GM23338 (cell line): Measurements from ENCODE around the gene DLG2. TPM values are rescaled to one million over a fixed set of nuclear protein-coding genes. Genes with fewer than 3 reads are reported as not detected.

Experiments
- ATAC-seq: fragments of 200-7000 bp; cut with Tn5 transposase; 3 replicates; pipeline ENCODE4 v1.9.1; 2020
- DNase-seq: peaks from one replicate; pipeline ENCODE4 v3.0.0-alpha.2; 2015; ENCODE audit warnings: low spot score
- H2AFZ ChIP-seq: fragments of 200-600 bp; sonication (generic); 2 replicates; pipeline ENCODE4 v1.8.0; 2016; ENCODE audit warnings: antibody characterized with exemption, mild to moderate bottlenecking, moderate library complexity
- H3F3A ChIP-seq: fragments of 200-600 bp; sonication (generic); replicated peaks from 2 replicates; pipeline ENCODE4 v1.8.0; 2017; ENCODE audit warnings: antibody characterized with exemption, mixed run types, low read depth
- H3K27ac ChIP-seq: fragments of 200-600 bp; sonication (generic); 2 replicates; pipeline ENCODE4 v1.6.1; 2016; ENCODE audit warnings: low read depth
- H3K27me3 ChIP-seq: fragments of 200-600 bp; sonication (generic); 2 replicates; pipeline ENCODE4 v1.8.0; 2016; ENCODE audit warnings: mild to moderate bottlenecking, mixed run types, moderate library complexity; ENCODE audit not compliant: insufficient read depth
- H3K36me3 ChIP-seq: fragments of 200-600 bp; sonication (generic); 2 replicates; pipeline ENCODE4 v1.8.0; 2016; ENCODE audit warnings: mild to moderate bottlenecking; ENCODE audit not compliant: insufficient read depth
- H3K4me1 ChIP-seq: fragments of 200-600 bp; sonication (generic); 2 replicates; pipeline ENCODE4 v1.8.0; 2016; ENCODE audit warnings: mild to moderate bottlenecking, moderate library complexity; ENCODE audit not compliant: insufficient read depth
- H3K4me2 ChIP-seq: fragments of 200-600 bp; sonication (generic); 2 replicates; pipeline ENCODE4 v1.7.1; 2017; ENCODE audit warnings: mixed run types
- H3K4me3 ChIP-seq: fragments of 200-600 bp; sonication (generic); 2 replicates; pipeline ENCODE4 v1.6.1; 2016; ENCODE audit warnings: mixed run types
- H3K79me2 ChIP-seq: fragments of 200-600 bp; sonication (generic); replicated peaks from 2 replicates; pipeline ENCODE4 v1.8.0; 2017; ENCODE audit warnings: mild to moderate bottlenecking; ENCODE audit not compliant: insufficient read depth
- H3K9me2 ChIP-seq: fragments of 200-600 bp; sonication (generic); 2 replicates; pipeline ENCODE4 v1.8.0; 2017; ENCODE audit not compliant: insufficient read depth
- H4K20me1 ChIP-seq: fragments of 200-600 bp; sonication (generic); replicated peaks from 2 replicates; pipeline ENCODE4 v1.8.0; 2017; ENCODE audit warnings: mild to moderate bottlenecking; ENCODE audit not compliant: insufficient read depth
- H3K27ac Mint-ChIP-seq: 2 replicates; pipeline ENCODE4 v1.8.0; 2020; ENCODE audit warnings: inconsistent platforms, mild to moderate bottlenecking, moderate library complexity, mixed read lengths
- H3K27me3 Mint-ChIP-seq: 3 replicates; pipeline ENCODE4 v1.8.0; 2022; ENCODE audit warnings: low read depth, mild to moderate bottlenecking, moderate library complexity, mixed read lengths, inconsistent platforms; ENCODE audit not compliant: insufficient read depth, poor library complexity
- H3K36me3 Mint-ChIP-seq: 3 replicates; pipeline ENCODE4 v1.8.0; 2021; ENCODE audit warnings: low read depth, mild to moderate bottlenecking, inconsistent platforms, moderate library complexity, mixed read lengths
- H3K4me1 Mint-ChIP-seq: 3 replicates; pipeline ENCODE4 v1.8.0; 2020; ENCODE audit warnings: mild to moderate bottlenecking, inconsistent platforms, mixed read lengths
- H3K4me3 Mint-ChIP-seq: 3 replicates; pipeline ENCODE4 v1.8.0; 2021; ENCODE audit warnings: moderate library complexity, mild to moderate bottlenecking, inconsistent platforms, mixed read lengths
- H3K9me3 Mint-ChIP-seq: 3 replicates; pipeline ENCODE4 v1.8.0; 2020; ENCODE audit warnings: moderate library complexity, mild to moderate bottlenecking, inconsistent platforms, mixed read lengths
- CREB1 ChIP-seq: fragments of 250-450 bp; sonication (Bioruptor Pico); IDR thresholded peaks from 2 replicates; pipeline ENCODE4 v1.5.0; 2020; ENCODE audit warnings: low read depth, mild to moderate bottlenecking, moderate library complexity
- CTCF ChIP-seq, 2 experiments: fragments of 200-600 bp in 1 of 2; sonication (generic) in 1 of 2; conservative IDR thresholded peaks; 2 replicates each; pipeline versions ENCODE4 v1.5.1 to v1.6.1; 2016 to 2017; ENCODE audit warnings: antibody characterized with exemption in 2 of 2, low read depth in 2 of 2, mild to moderate bottlenecking in 2 of 2, moderate library complexity in 1 of 2
- EZH2 ChIP-seq: fragments of 200-600 bp; sonication (generic); IDR thresholded peaks from one replicate; pipeline ENCODE4 v1.8.0; 2017; ENCODE audit warnings: antibody characterized with exemption, mild to moderate bottlenecking, low read depth; ENCODE audit not compliant: unreplicated experiment
- EZH2phosphoT487 ChIP-seq: fragments of 200-600 bp; sonication (generic); IDR thresholded peaks from one replicate; pipeline ENCODE4 v1.8.1; 2018; ENCODE audit warnings: antibody characterized with exemption; ENCODE audit not compliant: unreplicated experiment
- JUNB ChIP-seq: IDR thresholded peaks from one replicate; pipeline ENCODE4 v1.6.1; 2016; ENCODE audit warnings: antibody characterized with exemption; ENCODE audit not compliant: unreplicated experiment
- NANOG ChIP-seq: IDR thresholded peaks from 2 replicates; pipeline ENCODE4 v1.6.1; 2016; ENCODE audit warnings: antibody characterized with exemption, borderline replicate concordance
- POLR2AphosphoS5 ChIP-seq: IDR thresholded peaks from 2 replicates; pipeline ENCODE4 v1.6.1; 2016; ENCODE audit warnings: antibody characterized with exemption, low read depth
- REST ChIP-seq: IDR thresholded peaks from one replicate; pipeline ENCODE4 v1.6.1; 2018; ENCODE audit warnings: antibody characterized with exemption; ENCODE audit not compliant: unreplicated experiment
- STAT1 ChIP-seq: IDR thresholded peaks from one replicate; pipeline ENCODE4 v1.6.1; 2016; ENCODE audit warnings: antibody characterized with exemption; ENCODE audit not compliant: unreplicated experiment
- ZNF114 ChIP-seq: fragments of 250-450 bp; sonication (Bioruptor Pico); IDR thresholded peaks from 2 replicates; pipeline ENCODE4 v1.5.0; 2020; ENCODE audit warnings: mild to moderate bottlenecking, moderate library complexity
- ZNF331 ChIP-seq: fragments of 250-450 bp; sonication (Bioruptor Pico); IDR thresholded peaks from 2 replicates; pipeline ENCODE4 v1.5.0; 2020; ENCODE audit warnings: low read depth, mild to moderate bottlenecking, moderate library complexity
- polyA plus RNA-seq: library from polyadenylated mRNA; unstranded; fragments of >200 nt; fragmentation: Nextera tagmentation; extraction: Ambion mirVana; gene quantifications from 2 replicates; pipeline ENCODE4 v1.2.1, GENCODE V29; 2016
- total RNA-seq: library from RNA; depleted of rRNA; stranded (reverse); fragments of >200 nt; shearing (Covaris generic); gene quantifications from 2 replicates; pipeline ENCODE4 v1.2.3, GENCODE V29; 2014
- TF ChIP-seq, protein P1 (sequence below): fragments of 250-450 bp; sonication (Bioruptor Pico); IDR thresholded peaks from 2 replicates; pipeline ENCODE4 v1.5.0; 2020; ENCODE audit warnings: mild to moderate bottlenecking, moderate library complexity
- TF ChIP-seq, protein P2 (sequence below): IDR thresholded peaks from 2 replicates; pipeline ENCODE4 v1.6.1; 2016; ENCODE audit warnings: antibody characterized with exemption

Gene DLG2
- total and polyA plus RNA-seq, 2 experiments from 2014 or later: 19.8 to 21.5 TPM

DNA sequence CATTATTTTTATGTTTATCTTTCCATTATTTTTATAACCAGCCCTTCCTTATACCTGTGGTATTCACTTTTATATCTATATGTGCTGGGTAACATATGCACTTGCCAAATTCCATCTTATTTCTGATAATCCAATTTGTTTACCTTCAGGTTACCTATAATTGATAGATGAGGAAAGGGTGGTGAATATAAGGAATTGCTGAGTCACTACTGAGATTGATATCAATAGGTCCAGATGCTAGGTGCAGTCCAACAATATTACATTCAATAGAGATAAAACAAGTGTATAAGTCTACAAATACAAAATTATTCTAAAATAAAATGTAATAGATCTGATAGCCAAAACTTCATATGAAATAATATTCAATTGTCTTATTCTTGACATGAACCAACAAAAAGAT is 1582.0 kb downstream of the DLG2 start:
- ATAC-seq (no peak), DNase-seq (no peak)
- Mint-ChIP-seq H3K4me1 (no peaks in the 10 kb centered on the region), H3K27ac (no peak overlapping the region), H3K4me3 (no peak overlapping the region), H3K27me3 (no peaks in the 10 kb centered on the region), H3K36me3 (no peaks in the 10 kb centered on the region; the same call in 2 of the 3 replicates), H3K9me3 (peaks cover 12% of the 10 kb centered on the region)
- no peaks in the 10 kb centered on the region for H3K4me1 ChIP-seq
- no peak overlapping the region for H3K4me2 ChIP-seq
- H3K27ac ChIP-seq: no peak overlapping the region
- H3K4me3 ChIP-seq: no peak overlapping the region
- no peaks in the 10 kb centered on the region for H4K20me1 ChIP-seq
- TF ChIP-seq EZH2 (no peak), POLR2AphosphoS5 (no peak), ZNF114 (no peak), ZNF331 (CRISPR knock-in tag) (no peak), JUNB (no peak), CTCF (conservative IDR thresholded peaks at IDR 0.05; ENCODE audit: low read depth in 2 of 2) (no peak), REST (no peak), CREB1 (no peak), EZH2phosphoT487 (no peak), STAT1 (no peak), NANOG (no peak)
- TF ChIP-seq, protein P1, sequence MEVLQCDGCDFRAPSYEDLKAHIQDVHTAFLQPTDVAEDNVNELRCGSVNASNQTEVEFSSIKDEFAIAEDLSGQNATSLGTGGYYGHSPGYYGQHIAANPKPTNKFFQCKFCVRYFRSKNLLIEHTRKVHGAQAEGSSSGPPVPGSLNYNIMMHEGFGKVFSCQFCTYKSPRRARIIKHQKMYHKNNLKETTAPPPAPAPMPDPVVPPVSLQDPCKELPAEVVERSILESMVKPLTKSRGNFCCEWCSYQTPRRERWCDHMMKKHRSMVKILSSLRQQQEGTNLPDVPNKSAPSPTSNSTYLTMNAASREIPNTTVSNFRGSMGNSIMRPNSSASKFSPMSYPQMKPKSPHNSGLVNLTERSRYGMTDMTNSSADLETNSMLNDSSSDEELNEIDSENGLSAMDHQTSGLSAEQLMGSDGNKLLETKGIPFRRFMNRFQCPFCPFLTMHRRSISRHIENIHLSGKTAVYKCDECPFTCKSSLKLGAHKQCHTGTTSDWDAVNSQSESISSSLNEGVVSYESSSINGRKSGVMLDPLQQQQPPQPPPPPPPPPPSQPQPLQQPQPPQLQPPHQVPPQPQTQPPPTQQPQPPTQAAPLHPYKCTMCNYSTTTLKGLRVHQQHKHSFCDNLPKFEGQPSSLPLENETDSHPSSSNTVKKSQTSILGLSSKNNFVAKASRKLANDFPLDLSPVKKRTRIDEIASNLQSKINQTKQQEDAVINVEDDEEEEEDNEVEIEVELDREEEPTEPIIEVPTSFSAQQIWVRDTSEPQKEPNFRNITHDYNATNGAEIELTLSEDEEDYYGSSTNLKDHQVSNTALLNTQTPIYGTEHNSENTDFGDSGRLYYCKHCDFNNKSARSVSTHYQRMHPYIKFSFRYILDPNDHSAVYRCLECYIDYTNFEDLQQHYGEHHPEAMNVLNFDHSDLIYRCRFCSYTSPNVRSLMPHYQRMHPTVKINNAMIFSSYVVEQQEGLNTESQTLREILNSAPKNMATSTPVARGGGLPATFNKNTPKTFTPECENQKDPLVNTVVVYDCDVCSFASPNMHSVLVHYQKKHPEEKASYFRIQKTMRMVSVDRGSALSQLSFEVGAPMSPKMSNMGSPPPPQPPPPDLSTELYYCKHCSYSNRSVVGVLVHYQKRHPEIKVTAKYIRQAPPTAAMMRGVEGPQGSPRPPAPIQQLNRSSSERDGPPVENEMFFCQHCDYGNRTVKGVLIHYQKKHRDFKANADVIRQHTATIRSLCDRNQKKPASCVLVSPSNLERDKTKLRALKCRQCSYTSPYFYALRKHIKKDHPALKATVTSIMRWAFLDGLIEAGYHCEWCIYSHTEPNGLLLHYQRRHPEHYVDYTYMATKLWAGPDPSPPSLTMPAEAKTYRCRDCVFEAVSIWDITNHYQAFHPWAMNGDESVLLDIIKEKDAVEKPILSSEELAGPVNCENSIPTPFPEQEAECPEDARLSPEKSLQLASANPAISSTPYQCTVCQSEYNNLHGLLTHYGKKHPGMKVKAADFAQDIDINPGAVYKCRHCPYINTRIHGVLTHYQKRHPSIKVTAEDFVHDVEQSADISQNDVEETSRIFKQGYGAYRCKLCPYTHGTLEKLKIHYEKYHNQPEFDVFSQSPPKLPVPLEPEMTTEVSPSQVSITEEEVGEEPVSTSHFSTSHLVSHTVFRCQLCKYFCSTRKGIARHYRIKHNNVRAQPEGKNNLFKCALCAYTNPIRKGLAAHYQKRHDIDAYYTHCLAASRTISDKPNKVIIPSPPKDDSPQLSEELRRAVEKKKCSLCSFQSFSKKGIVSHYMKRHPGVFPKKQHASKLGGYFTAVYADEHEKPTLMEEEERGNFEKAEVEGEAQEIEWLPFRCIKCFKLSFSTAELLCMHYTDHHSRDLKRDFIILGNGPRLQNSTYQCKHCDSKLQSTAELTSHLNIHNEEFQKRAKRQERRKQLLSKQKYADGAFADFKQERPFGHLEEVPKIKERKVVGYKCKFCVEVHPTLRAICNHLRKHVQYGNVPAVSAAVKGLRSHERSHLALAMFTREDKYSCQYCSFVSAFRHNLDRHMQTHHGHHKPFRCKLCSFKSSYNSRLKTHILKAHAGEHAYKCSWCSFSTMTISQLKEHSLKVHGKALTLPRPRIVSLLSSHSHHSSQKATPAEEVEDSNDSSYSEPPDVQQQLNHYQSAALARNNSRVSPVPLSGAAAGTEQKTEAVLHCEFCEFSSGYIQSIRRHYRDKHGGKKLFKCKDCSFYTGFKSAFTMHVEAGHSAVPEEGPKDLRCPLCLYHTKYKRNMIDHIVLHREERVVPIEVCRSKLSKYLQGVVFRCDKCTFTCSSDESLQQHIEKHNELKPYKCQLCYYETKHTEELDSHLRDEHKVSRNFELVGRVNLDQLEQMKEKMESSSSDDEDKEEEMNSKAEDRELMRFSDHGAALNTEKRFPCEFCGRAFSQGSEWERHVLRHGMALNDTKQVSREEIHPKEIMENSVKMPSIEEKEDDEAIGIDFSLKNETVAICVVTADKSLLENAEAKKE (CRISPR knock-in tag): no peak
- TF ChIP-seq, protein P2, sequence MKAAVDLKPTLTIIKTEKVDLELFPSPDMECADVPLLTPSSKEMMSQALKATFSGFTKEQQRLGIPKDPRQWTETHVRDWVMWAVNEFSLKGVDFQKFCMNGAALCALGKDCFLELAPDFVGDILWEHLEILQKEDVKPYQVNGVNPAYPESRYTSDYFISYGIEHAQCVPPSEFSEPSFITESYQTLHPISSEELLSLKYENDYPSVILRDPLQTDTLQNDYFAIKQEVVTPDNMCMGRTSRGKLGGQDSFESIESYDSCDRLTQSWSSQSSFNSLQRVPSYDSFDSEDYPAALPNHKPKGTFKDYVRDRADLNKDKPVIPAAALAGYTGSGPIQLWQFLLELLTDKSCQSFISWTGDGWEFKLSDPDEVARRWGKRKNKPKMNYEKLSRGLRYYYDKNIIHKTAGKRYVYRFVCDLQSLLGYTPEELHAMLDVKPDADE: no peak
- no peaks in the 10 kb centered on the region for H3K27me3 ChIP-seq
- no peak overlapping the region for H2AFZ ChIP-seq
- H3F3A ChIP-seq: no peaks in the 10 kb centered on the region
- no peaks in the 10 kb centered on the region for H3K79me2 ChIP-seq
- H3K9me2 ChIP-seq: no peaks in the 10 kb centered on the region
- no peaks in the 10 kb centered on the region for H3K36me3 ChIP-seq
